Kidney (tissue), 14 donors: ENCODE data around the gene DCN. TPM values are rescaled to one million over a fixed set of nuclear protein-coding genes. Genes with fewer than 3 reads are reported as not detected.

Source experiments
- DNase-seq, 5 donors: peaks; one replicate each; pipeline ENCODE4 v3.0.0-alpha.2; 2013 to 2020
- FAIRE-seq: peaks from 2 replicates; lab custom pipeline; 2012; peaks lifted over from hg19 to GRCh38; lab: Jason Lieb, UNC
- H3K27ac ChIP-seq, 2 donors: one replicate each; pipeline ENCODE4 v1.7.0; 2013; ENCODE audit warnings: low read depth in 2 of 2, low read length in 2 of 2, inconsistent platforms in 1 of 2
- H3K27me3 ChIP-seq: one replicate; pipeline ENCODE4 v1.7.1; 2013; ENCODE audit warnings: low read length, inconsistent platforms; ENCODE audit not compliant: control insufficient read depth, insufficient read depth
- H3K36me3 ChIP-seq, 3 donors: one replicate each; pipeline versions ENCODE4 v1.7.0 to v1.7.1; 2013; ENCODE audit warnings: low read length in 3 of 3, control low read depth in 1 of 3, inconsistent platforms in 1 of 3; ENCODE audit not compliant: insufficient read depth in 3 of 3, control insufficient read depth in 2 of 3
- H3K4me1 ChIP-seq, 3 donors: one replicate each; pipeline versions ENCODE4 v1.7.0 to v1.7.1; 2013; ENCODE audit warnings: low read length in 3 of 3, inconsistent platforms in 1 of 3, low read depth in 1 of 3; ENCODE audit not compliant: control insufficient read depth in 2 of 3, insufficient read depth in 2 of 3
- H3K4me3 ChIP-seq, 3 donors: one replicate each; pipeline versions ENCODE4 v1.7.0 to v1.8.1; 2013; ENCODE audit warnings: low read length in 3 of 3, control low read depth in 1 of 3, inconsistent platforms in 1 of 3
- H3K9ac ChIP-seq, 3 donors: one replicate each; pipeline versions ENCODE4 v1.7.0 to v1.7.1; 2013; ENCODE audit warnings: low read length in 3 of 3, control low read depth in 1 of 3, inconsistent platforms in 1 of 3
- H3K9me3 ChIP-seq, 3 donors: one replicate each; pipeline versions ENCODE4 v1.7.0 to v1.7.1; 2013; ENCODE audit warnings: low read length in 3 of 3, control low read depth in 1 of 3, inconsistent platforms in 1 of 3; ENCODE audit not compliant: control insufficient read depth in 2 of 3, insufficient read depth in 1 of 3
- intact Hi-C: fragments of 100-400 bp; cut with DNase I; formaldehyde crosslinking; loops from one replicate; pipeline ENCODE4 v1.11.1; 2022
- polyA plus RNA-seq: library from polyadenylated mRNA; stranded (reverse); fragments of 350-450 nt; fragmentation: Illumina TruSeq; extraction: RNeasy Lipid Tissue Mini Kit (QIAGEN cat#74804); gene quantifications from one replicate; pipeline ENCODE4 v1.2.3, GENCODE V29; 2014; ENCODE audit warnings: low read depth, low replicate concordance; ENCODE audit not compliant: insufficient read depth
- total RNA-seq: library from RNA; stranded (reverse); fragmentation: NEBNext Ultra II Directional; extraction: Animal tissue kit (Norgen Biotek cat#: 25700); gene quantifications from one replicate; pipeline ENCODE4 v1.2.1, GENCODE V29; 2021
- TF ChIP-seq, protein P1 (sequence below): IDR thresholded peaks from 3 replicates; pipeline ENCODE4 v1.5.1; 2012; ENCODE audit warnings: mild to moderate bottlenecking, moderate library complexity, borderline replicate concordance; ENCODE audit not compliant: insufficient read depth; ENCODE audit errors: extremely low read depth
- donor health status: control.
- donor health status: control.
- donor health status: control.
- donor health status: control.
- donor health status: control.
- donor health status: DM: yes; HTN: yes; CAD: no.
- donor health status: Normal renal cell carcinoma (clear cell type).

Gene DCN
- total and polyA plus RNA-seq, 2 donors from 2014 or later, result 239 to 317 TPM

DNA sequence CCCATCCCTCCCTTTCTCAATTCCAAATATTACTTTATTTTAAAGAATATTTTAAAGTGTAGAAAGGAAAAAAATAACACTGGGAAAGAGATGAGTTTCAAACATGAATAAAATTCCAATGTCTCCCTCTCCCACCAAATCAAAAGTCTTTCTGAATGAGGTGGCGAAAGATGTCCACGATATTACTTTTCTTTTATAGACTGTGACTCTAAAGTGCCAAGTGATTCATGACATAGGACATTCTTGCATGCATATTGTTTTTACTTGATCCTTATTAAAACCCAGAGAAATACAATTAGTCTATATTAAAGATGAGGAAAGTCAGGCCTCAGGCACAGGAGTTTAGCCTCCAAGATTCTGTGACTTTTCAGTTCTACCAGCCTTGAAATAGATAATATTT, 55.3 kb downstream of the DCN start:
- Histone ChIP-seq H3K9me3 (no peaks in the 10 kb centered on the region), H3K9ac (no peak overlapping the region), H3K36me3 (no peaks in the 10 kb centered on the region), H3K27me3 (no peaks in the 10 kb centered on the region), H3K27ac (no peak overlapping the region), H3K4me3 (no peak overlapping the region), H3K4me1 (no peaks in the 10 kb centered on the region)
- TF ChIP-seq, protein P1, sequence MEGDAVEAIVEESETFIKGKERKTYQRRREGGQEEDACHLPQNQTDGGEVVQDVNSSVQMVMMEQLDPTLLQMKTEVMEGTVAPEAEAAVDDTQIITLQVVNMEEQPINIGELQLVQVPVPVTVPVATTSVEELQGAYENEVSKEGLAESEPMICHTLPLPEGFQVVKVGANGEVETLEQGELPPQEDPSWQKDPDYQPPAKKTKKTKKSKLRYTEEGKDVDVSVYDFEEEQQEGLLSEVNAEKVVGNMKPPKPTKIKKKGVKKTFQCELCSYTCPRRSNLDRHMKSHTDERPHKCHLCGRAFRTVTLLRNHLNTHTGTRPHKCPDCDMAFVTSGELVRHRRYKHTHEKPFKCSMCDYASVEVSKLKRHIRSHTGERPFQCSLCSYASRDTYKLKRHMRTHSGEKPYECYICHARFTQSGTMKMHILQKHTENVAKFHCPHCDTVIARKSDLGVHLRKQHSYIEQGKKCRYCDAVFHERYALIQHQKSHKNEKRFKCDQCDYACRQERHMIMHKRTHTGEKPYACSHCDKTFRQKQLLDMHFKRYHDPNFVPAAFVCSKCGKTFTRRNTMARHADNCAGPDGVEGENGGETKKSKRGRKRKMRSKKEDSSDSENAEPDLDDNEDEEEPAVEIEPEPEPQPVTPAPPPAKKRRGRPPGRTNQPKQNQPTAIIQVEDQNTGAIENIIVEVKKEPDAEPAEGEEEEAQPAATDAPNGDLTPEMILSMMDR, result no peak
- FAIRE-seq (no peak), DNase-seq (no peak)
- intact Hi-C loops, result no loop called here

DNA sequence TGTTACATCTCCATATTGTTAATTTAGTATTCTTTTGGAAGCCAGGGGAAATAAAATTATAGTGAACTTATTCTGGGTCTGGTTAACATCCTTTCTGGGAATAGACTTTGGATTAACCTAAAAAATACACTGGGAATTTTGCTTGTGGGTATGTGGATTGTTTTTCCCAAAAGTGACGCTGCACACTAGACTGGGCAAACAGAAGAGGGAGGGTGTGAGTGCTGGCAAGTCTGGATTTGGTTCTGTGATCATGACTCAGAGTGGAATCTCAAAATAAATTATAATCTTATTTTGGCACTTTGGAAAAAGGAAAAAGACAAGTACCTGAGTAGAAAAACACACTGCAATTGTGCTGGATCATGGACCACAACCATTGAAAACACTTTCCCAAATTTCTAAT, 56.1 kb downstream of the DCN start:
- H3K4me1 ChIP-seq, result no peaks in the 10 kb centered on the region
- FAIRE-seq (no peak), DNase-seq (no peak)
- no peak overlapping the region for H3K9ac ChIP-seq
- no peaks in the 10 kb centered on the region for H3K36me3 ChIP-seq
- H3K27ac ChIP-seq, result no peak overlapping the region
- no peak overlapping the region for H3K4me3 ChIP-seq
- TF ChIP-seq, protein P1, result no peak
- H3K9me3 ChIP-seq, result no peaks in the 10 kb centered on the region
- intact Hi-C loops, result no loop called here
- no peaks in the 10 kb centered on the region for H3K27me3 ChIP-seq

DNA sequence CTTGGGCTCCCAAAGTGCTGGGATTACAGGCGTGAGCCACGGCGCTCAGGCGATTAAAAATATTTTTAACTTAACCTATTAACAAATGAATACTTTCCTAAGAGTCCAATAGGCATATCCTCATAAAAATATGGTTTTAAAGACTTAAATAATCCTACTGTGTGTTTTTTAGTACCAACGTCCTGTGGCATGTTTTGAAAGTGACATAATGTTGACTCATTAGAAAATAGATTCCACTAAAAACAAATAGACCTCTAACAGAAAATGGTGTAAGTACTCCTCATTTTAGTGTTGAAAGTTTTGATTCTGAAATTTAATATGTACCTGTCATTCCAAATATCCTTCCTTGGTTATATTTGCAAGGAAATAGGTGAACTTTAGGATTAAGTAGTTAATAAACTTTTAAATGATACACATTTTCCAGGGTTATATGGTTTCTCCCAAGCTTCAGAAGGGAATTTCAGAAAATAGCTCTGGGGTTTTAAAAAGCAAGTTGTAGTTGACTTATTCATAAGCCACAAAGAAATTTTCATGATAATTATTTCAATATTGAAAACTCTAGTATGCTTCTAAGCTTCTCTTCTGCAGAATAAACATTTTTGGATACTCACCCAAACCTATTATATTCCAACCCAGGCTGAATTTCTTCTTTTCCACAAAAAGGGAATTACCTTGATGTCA, 59.2 kb downstream of the DCN start:
- Histone ChIP-seq H3K27me3 (no peaks in the 10 kb centered on the region), H3K36me3 (no peaks in the 10 kb centered on the region), H3K9ac (no peak overlapping the region), H3K27ac (no peak overlapping the region), H3K4me3 (no peak overlapping the region), H3K9me3 (no peaks in the 10 kb centered on the region), H3K4me1 (no peaks in the 10 kb centered on the region)
- TF ChIP-seq, protein P1, result no peak
- intact Hi-C loops, result no loop called here
- DNase-seq (no peak), FAIRE-seq (no peak)

DNA sequence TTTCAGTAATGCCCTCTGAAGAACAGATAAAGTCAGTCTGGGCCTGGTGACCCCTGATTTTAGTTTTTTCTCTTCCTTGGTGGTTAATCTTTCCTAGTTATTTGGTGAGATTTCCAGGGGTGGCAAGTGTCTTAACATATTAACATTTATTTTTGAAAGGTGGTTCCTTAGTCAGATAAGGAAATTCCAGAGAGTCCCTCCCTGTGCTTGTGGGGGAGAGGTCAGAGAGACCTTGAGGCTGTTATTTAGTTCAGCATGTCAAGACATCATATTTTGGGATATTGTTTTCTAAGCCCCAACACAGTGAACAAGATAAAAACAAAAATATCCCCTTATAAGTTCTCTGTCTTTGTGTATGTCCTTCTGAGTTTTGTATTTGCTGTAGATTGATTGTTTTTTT, 61.8 kb downstream of the DCN start:
- Histone ChIP-seq H3K9ac (no peak overlapping the region), H3K9me3 (no peaks in the 10 kb centered on the region), H3K27ac (no peak overlapping the region), H3K27me3 (no peaks in the 10 kb centered on the region), H3K4me1 (no peaks in the 10 kb centered on the region), H3K36me3 (no peaks in the 10 kb centered on the region), H3K4me3 (no peak overlapping the region)
- FAIRE-seq, result no peak
- DNase-seq, result no peak
- TF ChIP-seq, protein P1, result no peak
- intact Hi-C loops, result no loop called here
